Panc1 (cell line): Measurements from ENCODE around the gene TMEM131L. TPM values are rescaled to one million over a fixed set of nuclear protein-coding genes. Genes with fewer than 3 reads are reported as not detected.

ENCODE experiments used
- ATAC-seq: fragments of 200-7000 bp; cut with Tn5 transposase; 2 replicates; pipeline ENCODE4 v1.9.1; 2020; ENCODE audit warnings: mild to moderate bottlenecking, moderate library complexity
- BruUV-seq: library from RNA; stranded (reverse); fragments of 400-500 nt; replicated peaks from 2 replicates; lab custom pipeline; 2021; lab: Mats Ljungman, UMichigan
- CTCF ChIA-PET: fragments of 300-600 bp; sonication (Branson Sonifier 250); formaldehyde crosslinking; loops from one replicate; lab custom pipeline; 2022; ENCODE audit warnings: antibody characterized with exemption; lab: Charles Lee
- POLR2A ChIA-PET: fragments of 300-600 bp; sonication (Branson Sonifier 250); formaldehyde crosslinking; loops from one replicate; lab custom pipeline; 2022; ENCODE audit warnings: antibody characterized with exemption; lab: Charles Lee
- DNase-seq: peaks from one replicate; pipeline ENCODE4 v3.0.0-alpha.2; 2010; ENCODE audit warnings: low read depth, low spot score
- H3K27ac ChIP-seq: 2 replicates; pipeline ENCODE4 v1.5.1; 2011; ENCODE audit warnings: mild to moderate bottlenecking, low read length, inconsistent platforms
- H3K27me3 ChIP-seq: fragments of 200-500 bp; sonication (Bioruptor generic); 2 replicates; pipeline ENCODE4 v1.6.0; 2014; ENCODE audit warnings: low read length, inconsistent platforms; ENCODE audit not compliant: control insufficient read depth, insufficient read depth
- H3K36me3 ChIP-seq: fragments of 200-500 bp; sonication (Bioruptor generic); 2 replicates; pipeline ENCODE4 v1.5.1; 2014; ENCODE audit warnings: inconsistent platforms, mild to moderate bottlenecking, low read length, moderate library complexity; ENCODE audit not compliant: control insufficient read depth, insufficient read depth
- H3K4me1 ChIP-seq: 2 replicates; pipeline ENCODE4 v1.5.1; 2011; ENCODE audit warnings: inconsistent platforms, mild to moderate bottlenecking, low read length, moderate library complexity; ENCODE audit not compliant: control insufficient read depth, insufficient read depth
- H3K4me3 ChIP-seq, 2 experiments: 2 replicates each; pipeline ENCODE4 v1.5.1; 2011 to 2012; ENCODE audit warnings: low read depth in 2 of 2, low read length in 2 of 2, mild to moderate bottlenecking in 2 of 2, inconsistent platforms in 1 of 2, moderate library complexity in 1 of 2
- H3K9me3 ChIP-seq: fragments of 200-500 bp; sonication (Bioruptor generic); 2 replicates; pipeline ENCODE4 v1.5.1; 2014; ENCODE audit warnings: low read depth, mild to moderate bottlenecking, inconsistent platforms, low read length, moderate library complexity; ENCODE audit not compliant: control insufficient read depth, insufficient read depth
- CTCF ChIP-seq: fragments of 450-650 bp; IDR thresholded peaks from 2 replicates; pipeline ENCODE4 v1.5.1; 2017; ENCODE audit warnings: mild to moderate bottlenecking
- POLR2AphosphoS5 ChIP-seq: IDR thresholded peaks from 2 replicates; pipeline ENCODE4 v1.6.1; 2012; ENCODE audit warnings: mild to moderate bottlenecking, low read depth, low read length, moderate library complexity
- REST ChIP-seq, 2 experiments: IDR thresholded peaks; 2 replicates each; pipeline ENCODE4 v1.6.1; 2011 to 2012; ENCODE audit warnings: low read depth in 2 of 2, control low read depth in 1 of 2, low read length in 1 of 2, mild to moderate bottlenecking in 1 of 2, moderate library complexity in 1 of 2; ENCODE audit not compliant: insufficient read depth in 1 of 2
- SIN3A ChIP-seq: IDR thresholded peaks from 2 replicates; pipeline ENCODE4 v1.6.1; 2012; ENCODE audit warnings: low read depth, mild to moderate bottlenecking, low read length, moderate library complexity, borderline replicate concordance; ENCODE audit not compliant: insufficient read depth
- TCF7L2 ChIP-seq: IDR thresholded peaks from 2 replicates; pipeline ENCODE4 v1.6.1; 2011; ENCODE audit warnings: mild to moderate bottlenecking, low read depth, low read length, inconsistent platforms
- in situ Hi-C: cut with HindIII; loops from 2 replicates; pipeline ENCODE4 v1.10.0; 2016; ENCODE audit warnings: low sequenced_read_pairs, low pct_unique_long_range_greater_than_20kb
- intact Hi-C: fragments of 100-400 bp; cut with micrococcal nuclease; formaldehyde crosslinking; loops from one replicate; pipeline ENCODE4 v1.10.0; 2022; ENCODE audit not compliant: unreplicated experiment
- total RNA-seq: library from RNA; stranded (reverse); gene quantifications from one replicate; pipeline ENCODE4 v1.2.1, GENCODE V29; 2021; ENCODE audit not compliant: unreplicated experiment

The TMEM131L gene
- total RNA-seq, 1 experiment from 2014 or later: 13.5 TPM

GRCh38 chr4:153573221-153573620 is 107.1 kb downstream of the TMEM131L start:
- no peak for ATAC-seq
- POLR2A ChIA-PET: no interaction called here
- intact Hi-C loops: loop anchor here (5.0 kb wide), 2 partner anchors 141 to 431 kb away; no protein-coding TSS in a partner anchor

More at GRCh38 chr4:153573221-153573620, 107.1 kb downstream of the TMEM131L start:
- DNase-seq: no peak
- Histone ChIP-seq H3K4me3 (no peak overlapping the region), H3K9me3 (no peaks in the 10 kb centered on the region), H3K27ac (no peak overlapping the region), H3K27me3 (no peaks in the 10 kb centered on the region), H3K36me3 (no peaks in the 10 kb centered on the region), H3K4me1 (no peaks in the 10 kb centered on the region)
- CTCF ChIA-PET: no interaction called here
- no TSS peak for BruUV-seq
- in situ Hi-C loops: no loop called here
- TF ChIP-seq TCF7L2 (no peak), POLR2AphosphoS5 (no peak), REST (IDR thresholded peaks at IDR 0.05; ENCODE audit: insufficient read depth in 1 of 2, low read depth in 2 of 2, low read length in 1 of 2) (no peak), CTCF (no peak), SIN3A (no peak)
